ENCODE data around the gene KSR2.

GRCh38 chr12:117790948-117791347 is 177.8 kb downstream of the KSR2 start:
- no peak for TF ChIP-seq POLR2A (IDR thresholded peaks at IDR 0.05; ENCODE audit: low read length)
- no peak for TF ChIP-seq GATA1 (IDR thresholded peaks at IDR 0.05; ENCODE audit: low read depth, low read length)

Measured in erythroblast (primary cell).